Chondrocyte (in vitro differentiated cells): ENCODE data around the gene FYCO1. TPM values are rescaled to one million over a fixed set of nuclear protein-coding genes. Genes with fewer than 3 reads are reported as not detected.

Experiments used
- DNase-seq: peaks from one replicate; pipeline ENCODE4 v3.0.0; 2021; ENCODE audit warnings: mixed read lengths, low spot score
- H3K27ac Mint-ChIP-seq: one replicate; pipeline ENCODE4 v1.8.0; 2021; ENCODE audit warnings: mild to moderate bottlenecking, moderate library complexity, mixed read lengths; ENCODE audit not compliant: unreplicated experiment
- H3K27me3 Mint-ChIP-seq: 2 replicates; pipeline ENCODE4 v1.8.0; 2021; ENCODE audit warnings: low read depth, mixed read lengths
- H3K36me3 Mint-ChIP-seq: 2 replicates; pipeline ENCODE4 v1.8.0; 2021; ENCODE audit warnings: low read depth, mixed read lengths
- H3K4me1 Mint-ChIP-seq: 2 replicates; pipeline ENCODE4 v1.8.0; 2021; ENCODE audit warnings: low read depth, mild to moderate bottlenecking, mixed read lengths
- H3K4me3 Mint-ChIP-seq: one replicate; pipeline ENCODE4 v1.8.0; 2021; ENCODE audit warnings: mild to moderate bottlenecking, moderate library complexity, mixed read lengths; ENCODE audit not compliant: unreplicated experiment
- H3K9me3 Mint-ChIP-seq: 2 replicates; pipeline ENCODE4 v1.8.0; 2021; ENCODE audit warnings: low read depth, mixed read lengths
- CTCF ChIP-seq: fragments of 200-600 bp; sonication (generic); IDR thresholded peaks from 2 replicates; pipeline ENCODE4 v1.5.0; 2021; ENCODE audit warnings: antibody characterized with exemption, mild to moderate bottlenecking, moderate library complexity
- total RNA-seq: library from RNA; stranded (reverse); gene quantifications from 3 replicates; pipeline ENCODE4 v1.2.1, GENCODE V29; 2021

Gene FYCO1
- total RNA-seq, 1 donor from 2014 or later: 31.6 TPM

GRCh38 chr3:45976191-45977091 lies 19.2 kb downstream of the FYCO1 start:
- Mint-ChIP-seq H3K27me3 (no peaks in the 10 kb centered on the region), H3K27ac (no peak overlapping the region), H3K36me3 (peaks cover 29% of the 10 kb centered on the region), H3K4me3 (no peak overlapping the region), H3K4me1 (peaks cover 21% of the 10 kb centered on the region), H3K9me3 (no peaks in the 10 kb centered on the region)
- TF ChIP-seq CTCF: no peak
- no peak for DNase-seq

DNA sequence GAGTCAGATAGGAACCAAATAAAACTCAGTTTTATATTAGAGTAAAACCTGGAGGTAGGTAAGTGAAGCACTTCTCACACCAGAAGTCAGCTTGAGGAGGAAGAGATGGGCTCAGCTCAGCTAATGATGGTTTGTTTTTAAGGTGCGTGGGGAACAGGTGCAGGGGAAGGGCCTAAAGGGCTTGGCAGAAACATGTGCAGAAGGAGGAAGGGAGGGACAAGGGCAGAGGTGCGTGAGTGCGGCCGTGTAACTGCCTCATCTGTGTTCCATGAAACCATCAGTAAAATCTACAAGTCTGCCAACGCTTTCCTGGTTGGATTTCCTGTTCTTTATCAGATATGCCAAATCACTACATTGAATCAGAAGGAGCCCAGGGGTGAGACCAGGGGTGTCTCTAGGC lies 19.9 kb downstream of the FYCO1 start:
- Mint-ChIP-seq H3K4me3 (no peak overlapping the region), H3K9me3 (no peaks in the 10 kb centered on the region), H3K27ac (no peak overlapping the region), H3K27me3 (no peaks in the 10 kb centered on the region), H3K4me1 (peaks cover 16% of the 10 kb centered on the region), H3K36me3 (peaks cover 25% of the 10 kb centered on the region)
- no peak for TF ChIP-seq CTCF
- no peak for DNase-seq

DNA sequence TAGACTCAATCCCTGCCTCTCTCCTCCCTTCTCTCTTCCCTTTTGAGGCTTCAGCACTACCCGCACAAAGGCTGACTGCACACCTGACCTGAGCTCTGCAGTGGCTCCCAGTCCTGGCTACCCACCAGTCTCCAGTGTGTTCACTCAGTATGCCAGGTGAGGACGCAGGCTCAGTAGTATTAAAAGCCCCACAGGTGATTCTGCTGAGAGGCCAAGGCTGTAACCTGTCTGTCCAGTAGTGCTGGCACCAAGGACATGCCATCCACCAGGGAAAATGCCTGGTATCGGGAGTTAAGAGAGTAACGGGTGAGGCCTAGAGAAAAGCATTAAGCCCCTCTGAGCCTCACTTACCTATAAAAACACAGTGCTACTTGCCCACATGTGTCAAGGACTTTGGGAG lies 20.9 kb downstream of the FYCO1 start:
- no peak for TF ChIP-seq CTCF
- Mint-ChIP-seq H3K27ac (no peak overlapping the region), H3K4me3 (no peak overlapping the region), H3K27me3 (no peaks in the 10 kb centered on the region), H3K4me1 (peaks cover 16% of the 10 kb centered on the region), H3K9me3 (no peaks in the 10 kb centered on the region), H3K36me3 (peaks cover 24% of the 10 kb centered on the region)
- DNase-seq: no peak

GRCh38 chr3:45972534-45973402 lies 22.9 kb downstream of the FYCO1 start:
- H3K36me3 Mint-ChIP-seq: peaks cover 19% of the 10 kb centered on the region
- no peak for DNase-seq

More at GRCh38 chr3:45972534-45973402, 22.9 kb downstream of the FYCO1 start:
- H3K27me3 Mint-ChIP-seq: no peaks in the 10 kb centered on the region
- TF ChIP-seq CTCF: no peak
- peaks cover 26% of the 10 kb centered on the region for H3K4me1 Mint-ChIP-seq
- no peak overlapping the region for H3K4me3 Mint-ChIP-seq
- peak overlapping the region; percentile 79 for H3K27ac Mint-ChIP-seq
- H3K9me3 Mint-ChIP-seq: no peaks in the 10 kb centered on the region
